Nephron progenitor cell (in vitro differentiated cells): ENCODE results near the gene KCNE2.

Source experiments
- DNase-seq: peaks from one replicate; pipeline ENCODE4 v3.0.0; 2021
- H3K27ac Mint-ChIP-seq: 2 replicates; pipeline ENCODE4 v1.8.0; 2021; ENCODE audit warnings: mild to moderate bottlenecking, moderate library complexity, mixed read lengths
- H3K27me3 Mint-ChIP-seq: 2 replicates; pipeline ENCODE4 v1.8.0; 2021; ENCODE audit warnings: mild to moderate bottlenecking, low read depth, mixed read lengths; ENCODE audit not compliant: poor library complexity
- H3K36me3 Mint-ChIP-seq: 2 replicates; pipeline ENCODE4 v1.8.0; 2021; ENCODE audit warnings: low read depth, mixed read lengths
- H3K4me1 Mint-ChIP-seq: 2 replicates; pipeline ENCODE4 v1.8.0; 2021; ENCODE audit warnings: mixed read lengths
- H3K4me3 Mint-ChIP-seq: 2 replicates; pipeline ENCODE4 v1.8.0; 2021; ENCODE audit warnings: mild to moderate bottlenecking, moderate library complexity, mixed read lengths
- H3K9me3 Mint-ChIP-seq: 2 replicates; pipeline ENCODE4 v1.8.0; 2021; ENCODE audit warnings: mild to moderate bottlenecking, moderate library complexity, mixed read lengths
- TF ChIP-seq, protein P1 (sequence below): fragments of 200-600 bp; sonication (generic); IDR thresholded peaks from 2 replicates; pipeline ENCODE4 v1.5.0; 2021; ENCODE audit warnings: antibody characterized with exemption

Gene KCNE2, protein sequence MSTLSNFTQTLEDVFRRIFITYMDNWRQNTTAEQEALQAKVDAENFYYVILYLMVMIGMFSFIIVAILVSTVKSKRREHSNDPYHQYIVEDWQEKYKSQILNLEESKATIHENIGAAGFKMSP

DNA sequence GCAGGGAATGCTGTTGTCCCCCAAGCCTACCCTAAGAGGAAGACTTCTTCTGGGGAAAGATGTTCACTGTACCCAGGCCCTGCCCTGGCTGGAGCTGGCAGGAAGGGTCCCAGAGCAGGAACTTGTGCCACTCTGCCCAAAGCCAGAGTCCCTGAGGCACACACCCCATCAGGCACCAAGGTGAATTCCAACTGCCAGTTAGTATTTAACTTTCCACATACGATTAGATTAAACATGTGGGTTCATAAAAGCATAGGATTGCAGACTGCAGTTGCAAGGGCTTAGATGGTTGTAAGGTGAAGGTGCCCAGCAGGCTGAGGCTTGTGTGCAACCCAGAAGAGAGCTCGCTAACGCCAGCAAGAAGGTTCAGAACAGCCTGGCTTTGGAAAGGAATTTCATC lies at the start of gene KCNE2:
Gene KCNE2 (plus strand): TSS at position 274 of the 400 bp plus-strand sequence. CDS start 6,473 bp downstream, outside the sequence.
- DNase-seq, result no peak
- no peak within 1 kb of the TSS for H3K27ac Mint-ChIP-seq
- H3K27me3 Mint-ChIP-seq, result no peaks in the 10 kb centered on the region
- H3K4me3 Mint-ChIP-seq, result no peak within 1 kb of the TSS
- H3K36me3 Mint-ChIP-seq, result peaks cover 4% of the 10 kb centered on the region
- peaks cover 7% of the 10 kb centered on the region for H3K4me1 Mint-ChIP-seq
- peaks cover 12% of the 10 kb centered on the region for H3K9me3 Mint-ChIP-seq
- TF ChIP-seq, protein P1, sequence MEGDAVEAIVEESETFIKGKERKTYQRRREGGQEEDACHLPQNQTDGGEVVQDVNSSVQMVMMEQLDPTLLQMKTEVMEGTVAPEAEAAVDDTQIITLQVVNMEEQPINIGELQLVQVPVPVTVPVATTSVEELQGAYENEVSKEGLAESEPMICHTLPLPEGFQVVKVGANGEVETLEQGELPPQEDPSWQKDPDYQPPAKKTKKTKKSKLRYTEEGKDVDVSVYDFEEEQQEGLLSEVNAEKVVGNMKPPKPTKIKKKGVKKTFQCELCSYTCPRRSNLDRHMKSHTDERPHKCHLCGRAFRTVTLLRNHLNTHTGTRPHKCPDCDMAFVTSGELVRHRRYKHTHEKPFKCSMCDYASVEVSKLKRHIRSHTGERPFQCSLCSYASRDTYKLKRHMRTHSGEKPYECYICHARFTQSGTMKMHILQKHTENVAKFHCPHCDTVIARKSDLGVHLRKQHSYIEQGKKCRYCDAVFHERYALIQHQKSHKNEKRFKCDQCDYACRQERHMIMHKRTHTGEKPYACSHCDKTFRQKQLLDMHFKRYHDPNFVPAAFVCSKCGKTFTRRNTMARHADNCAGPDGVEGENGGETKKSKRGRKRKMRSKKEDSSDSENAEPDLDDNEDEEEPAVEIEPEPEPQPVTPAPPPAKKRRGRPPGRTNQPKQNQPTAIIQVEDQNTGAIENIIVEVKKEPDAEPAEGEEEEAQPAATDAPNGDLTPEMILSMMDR, result no peak

- no peaks in the 10 kb centered on the region for H3K4me1 Mint-ChIP-seq
- H3K9me3 Mint-ChIP-seq, result peaks cover 4% of the 10 kb centered on the region
- TF ChIP-seq, protein P1, result no peak
- no peak overlapping the region for H3K4me3 Mint-ChIP-seq
- peaks cover 6% of the 10 kb centered on the region for H3K36me3 Mint-ChIP-seq
- no peak overlapping the region for H3K27ac Mint-ChIP-seq
- H3K27me3 Mint-ChIP-seq, result peaks cover 13% of the 10 kb centered on the region
- DNase-seq, result no peak
Measured at GRCh38 chr21:34319585-34319984, 44.2 kb upstream of the KCNE2 start.

GRCh38 chr21:34320011-34320410 lies 43.8 kb upstream of the KCNE2 start:
- Mint-ChIP-seq H3K27ac (no peak overlapping the region), H3K27me3 (peaks cover 13% of the 10 kb centered on the region), H3K9me3 (peaks cover 4% of the 10 kb centered on the region), H3K36me3 (peaks cover 9% of the 10 kb centered on the region), H3K4me1 (no peaks in the 10 kb centered on the region), H3K4me3 (no peak overlapping the region)
- TF ChIP-seq, protein P1, result no peak
- no peak for DNase-seq

- H3K27ac Mint-ChIP-seq, result no peak overlapping the region
- peaks cover 6% of the 10 kb centered on the region for H3K27me3 Mint-ChIP-seq
- TF ChIP-seq, protein P1, result no peak
- H3K4me1 Mint-ChIP-seq, result peaks cover 4% of the 10 kb centered on the region
- H3K36me3 Mint-ChIP-seq, result peaks cover 7% of the 10 kb centered on the region
- H3K4me3 Mint-ChIP-seq, result no peak overlapping the region
- H3K9me3 Mint-ChIP-seq, result peaks cover 13% of the 10 kb centered on the region
- no peak for DNase-seq
Measured at GRCh38 chr21:34330055-34330454, 33.8 kb upstream of the KCNE2 start.

DNA sequence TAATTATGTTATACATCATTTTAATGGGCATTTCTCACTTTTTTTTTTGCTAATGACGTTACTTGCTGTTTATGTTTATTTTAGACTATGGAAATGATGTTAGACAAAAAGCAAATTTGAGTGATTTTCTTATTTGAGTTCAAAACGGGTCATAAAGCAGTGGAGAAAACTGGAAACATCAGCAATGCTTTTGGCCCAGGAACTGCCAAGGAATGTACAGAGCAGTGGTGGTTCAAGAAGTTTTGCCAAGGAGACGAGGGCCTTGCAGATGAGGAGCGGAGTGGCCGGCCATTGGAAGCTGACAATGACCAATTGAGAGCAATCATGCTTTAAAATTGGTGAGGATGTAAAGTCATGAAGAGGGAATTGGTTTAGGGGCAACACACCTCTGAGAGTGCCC lies 32.1 kb upstream of the KCNE2 start:
- DNase-seq, result no peak
- Mint-ChIP-seq H3K4me1 (peaks cover 14% of the 10 kb centered on the region), H3K4me3 (no peak overlapping the region), H3K27me3 (peaks cover 6% of the 10 kb centered on the region), H3K9me3 (peaks cover 13% of the 10 kb centered on the region), H3K36me3 (peaks cover 7% of the 10 kb centered on the region), H3K27ac (no peak overlapping the region)
- TF ChIP-seq, protein P1, result no peak

GRCh38 chr21:34332347-34332746 lies 31.5 kb upstream of the KCNE2 start:
- TF ChIP-seq, protein P1, result no peak
- peaks cover 20% of the 10 kb centered on the region for H3K4me1 Mint-ChIP-seq
- H3K36me3 Mint-ChIP-seq, result peaks cover 7% of the 10 kb centered on the region
- H3K27ac Mint-ChIP-seq, result no peak overlapping the region
- H3K4me3 Mint-ChIP-seq, result no peak overlapping the region
- H3K9me3 Mint-ChIP-seq, result peaks cover 13% of the 10 kb centered on the region
- no peak for DNase-seq
- H3K27me3 Mint-ChIP-seq, result peaks cover 6% of the 10 kb centered on the region
